AG04450 (cell line): ENCODE measurements around the gene NPHP4. TPM values are rescaled to one million over a fixed set of nuclear protein-coding genes. Genes with fewer than 3 reads are reported as not detected.
A peak's percentile ranks its signal among the peaks of the same experiment; 100 is the strongest.

Experiments used
- CTCF ChIA-PET: fragments of 300-600, 350-600 bp; formaldehyde crosslinking; extraction: SDS; loops from one replicate; lab custom pipeline; 2022; ENCODE audit warnings: antibody characterized with exemption, inconsistent platforms; lab: Charles Lee
- POLR2A ChIA-PET: fragments of 350-600 bp; formaldehyde crosslinking; extraction: SDS; loops from one replicate; lab custom pipeline; 2021; ENCODE audit warnings: antibody characterized with exemption, inconsistent platforms; lab: Yijun Ruan, JAX
- DNase-seq: peaks from one replicate; pipeline ENCODE4 v3.0.0-alpha.2; 2011; ENCODE audit warnings: low read depth, low spot score
- H3K27ac ChIP-seq: one replicate; pipeline ENCODE4 v1.5.1; 2012; ENCODE audit warnings: low read depth, low read length, control low read depth
- H3K27me3 ChIP-seq: one replicate; pipeline ENCODE4 v1.6.0; 2012; ENCODE audit warnings: low read length; ENCODE audit not compliant: control insufficient read depth, insufficient read depth
- H3K4me3 ChIP-seq: 2 replicates; pipeline ENCODE4 v1.5.1; 2011; ENCODE audit warnings: mild to moderate bottlenecking, low read depth, low read length, control low read depth
- H3K9me3 ChIP-seq: 2 replicates; pipeline ENCODE4 v1.5.1; 2012; ENCODE audit warnings: low read length; ENCODE audit not compliant: control insufficient read depth, insufficient read depth
- polyA plus RNA-seq: library from polyadenylated mRNA; depleted of rRNA; stranded (reverse); fragments of >200 nt; gene quantifications from 2 replicates; pipeline ENCODE4 v1.2.3, GENCODE V29; 2011
- TF ChIP-seq, protein P1 (sequence below): IDR thresholded peaks from 2 replicates; pipeline ENCODE4 v1.5.1; 2011; ENCODE audit warnings: low read depth, low read length, control low read depth, inconsistent platforms

Gene NPHP4
- polyA plus RNA-seq, 1 experiment: 1.6 TPM

DNA sequence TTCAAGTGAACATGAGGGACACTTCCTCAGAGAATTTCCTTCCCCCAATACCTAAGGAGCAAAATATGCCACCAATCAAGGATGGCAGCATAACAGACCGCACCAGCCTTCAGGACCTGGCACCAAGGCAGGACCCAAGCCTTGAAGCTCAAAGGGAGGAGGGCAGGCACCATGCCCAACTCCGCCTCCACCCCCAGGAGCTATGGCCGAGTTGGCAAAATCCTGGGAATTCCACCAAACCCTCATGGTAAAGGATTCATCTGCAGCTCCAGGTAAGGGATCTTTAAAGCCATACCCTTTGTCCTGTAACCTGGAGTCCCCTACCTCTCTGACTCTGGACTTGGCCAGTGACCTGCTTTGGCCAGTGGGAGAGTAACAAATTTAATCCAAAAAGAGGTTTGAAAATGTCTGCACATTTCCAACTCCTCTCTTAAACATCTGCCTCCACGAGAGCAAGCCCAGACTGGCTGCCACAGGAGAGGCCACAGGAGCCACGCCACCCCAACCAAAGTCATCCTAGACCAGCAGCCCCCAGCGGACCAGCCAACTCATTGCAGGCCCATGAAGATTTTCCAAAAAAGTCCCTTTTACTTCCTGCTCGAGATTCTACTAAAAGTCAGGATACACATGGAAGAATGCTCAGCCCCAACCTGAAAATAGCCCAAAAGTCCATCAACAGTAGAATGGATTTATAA, 41.9 kb downstream of the NPHP4 start:
- no peaks in the 10 kb centered on the region for H3K9me3 ChIP-seq
- POLR2A ChIA-PET: no interaction called here
- no peak for DNase-seq
- no peak overlapping the region for H3K4me3 ChIP-seq
- no peaks in the 10 kb centered on the region for H3K27me3 ChIP-seq
- TF ChIP-seq, protein P1, sequence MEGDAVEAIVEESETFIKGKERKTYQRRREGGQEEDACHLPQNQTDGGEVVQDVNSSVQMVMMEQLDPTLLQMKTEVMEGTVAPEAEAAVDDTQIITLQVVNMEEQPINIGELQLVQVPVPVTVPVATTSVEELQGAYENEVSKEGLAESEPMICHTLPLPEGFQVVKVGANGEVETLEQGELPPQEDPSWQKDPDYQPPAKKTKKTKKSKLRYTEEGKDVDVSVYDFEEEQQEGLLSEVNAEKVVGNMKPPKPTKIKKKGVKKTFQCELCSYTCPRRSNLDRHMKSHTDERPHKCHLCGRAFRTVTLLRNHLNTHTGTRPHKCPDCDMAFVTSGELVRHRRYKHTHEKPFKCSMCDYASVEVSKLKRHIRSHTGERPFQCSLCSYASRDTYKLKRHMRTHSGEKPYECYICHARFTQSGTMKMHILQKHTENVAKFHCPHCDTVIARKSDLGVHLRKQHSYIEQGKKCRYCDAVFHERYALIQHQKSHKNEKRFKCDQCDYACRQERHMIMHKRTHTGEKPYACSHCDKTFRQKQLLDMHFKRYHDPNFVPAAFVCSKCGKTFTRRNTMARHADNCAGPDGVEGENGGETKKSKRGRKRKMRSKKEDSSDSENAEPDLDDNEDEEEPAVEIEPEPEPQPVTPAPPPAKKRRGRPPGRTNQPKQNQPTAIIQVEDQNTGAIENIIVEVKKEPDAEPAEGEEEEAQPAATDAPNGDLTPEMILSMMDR: no peak
- CTCF ChIA-PET: no interaction called here
- no peak overlapping the region for H3K27ac ChIP-seq

DNA sequence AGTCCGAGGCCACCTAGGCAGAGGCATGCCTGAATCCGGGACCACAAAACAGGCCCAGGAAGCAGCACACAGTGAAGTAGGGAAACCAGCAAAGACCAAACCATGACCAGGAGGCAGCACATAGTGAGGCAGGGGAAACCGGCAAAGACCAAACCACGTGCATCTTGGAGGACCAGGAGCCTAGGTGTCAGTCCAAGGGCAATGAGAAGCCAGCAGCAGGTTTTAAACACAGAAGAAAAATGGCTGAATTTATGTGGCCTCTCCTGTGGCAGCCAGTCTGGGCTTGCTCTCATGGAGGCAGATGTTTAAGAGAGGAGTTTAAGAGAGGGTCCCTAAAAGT, 42.5 kb downstream of the NPHP4 start:
- ChIA-PET CTCF (no interaction called here), POLR2A (no interaction called here)
- Histone ChIP-seq H3K27ac (no peak overlapping the region), H3K9me3 (no peaks in the 10 kb centered on the region), H3K27me3 (no peaks in the 10 kb centered on the region), H3K4me3 (no peak overlapping the region)
- no peak for DNase-seq
- TF ChIP-seq, protein P1: no peak

DNA sequence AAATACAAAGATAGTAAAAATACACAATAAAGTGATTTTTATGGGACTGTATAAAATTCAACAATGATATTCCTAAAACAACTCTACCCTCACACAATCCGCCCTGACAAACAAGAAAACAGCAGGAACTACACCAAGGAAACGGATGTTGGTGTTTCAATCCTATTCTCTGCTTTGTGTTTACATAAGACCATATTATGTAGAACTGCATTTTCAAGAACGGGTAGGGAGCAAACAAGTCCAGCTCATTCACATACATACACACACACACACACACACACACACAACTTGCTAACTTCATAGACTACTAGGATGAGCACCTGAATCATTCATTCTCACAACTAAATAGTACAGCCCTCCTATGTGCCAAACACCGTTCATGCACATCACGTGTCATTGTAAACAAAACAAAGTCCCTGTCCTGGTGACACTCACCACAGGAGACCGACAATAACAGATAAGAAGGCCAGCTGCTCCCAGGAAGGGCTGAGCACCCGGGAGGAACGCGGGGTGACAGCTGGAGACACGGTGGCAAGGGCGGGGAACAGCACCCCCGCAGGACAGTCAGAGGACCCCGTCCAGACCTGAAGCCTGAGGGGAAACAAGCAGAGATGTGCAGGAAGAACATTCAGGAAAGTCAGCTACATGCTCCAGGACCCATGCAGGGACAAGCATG, 43.0 kb downstream of the NPHP4 start:
- ChIA-PET POLR2A (no interaction called here), CTCF (no interaction called here)
- Histone ChIP-seq H3K4me3 (no peak overlapping the region), H3K9me3 (no peaks in the 10 kb centered on the region), H3K27ac (no peak overlapping the region), H3K27me3 (no peaks in the 10 kb centered on the region)
- TF ChIP-seq, protein P1: 0 out of 2 replicates have a peak, but pooled peaks have one; percentile 10
- no peak for DNase-seq

DNA sequence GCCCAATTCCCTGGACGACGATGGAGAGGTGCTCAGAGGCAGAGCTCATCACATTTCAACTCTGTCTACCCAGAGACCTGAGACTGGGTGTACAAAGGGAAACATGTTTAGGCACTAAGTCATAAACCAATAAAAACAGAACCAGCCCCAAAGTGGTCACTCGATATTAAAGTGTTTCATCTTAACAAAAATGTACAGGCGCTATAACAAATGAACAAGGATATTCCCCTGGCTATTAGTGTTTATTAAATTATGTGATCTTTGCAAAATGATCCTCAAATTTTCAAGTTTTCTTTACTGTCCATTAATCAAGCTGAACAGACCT, 43.6 kb downstream of the NPHP4 start:
- CTCF ChIA-PET: no interaction called here
- TF ChIP-seq, protein P1: no peak
- POLR2A ChIA-PET: no interaction called here
- no peak overlapping the region for H3K27ac ChIP-seq
- no peaks in the 10 kb centered on the region for H3K27me3 ChIP-seq
- DNase-seq: no peak
- no peak overlapping the region for H3K4me3 ChIP-seq
- no peaks in the 10 kb centered on the region for H3K9me3 ChIP-seq

DNA sequence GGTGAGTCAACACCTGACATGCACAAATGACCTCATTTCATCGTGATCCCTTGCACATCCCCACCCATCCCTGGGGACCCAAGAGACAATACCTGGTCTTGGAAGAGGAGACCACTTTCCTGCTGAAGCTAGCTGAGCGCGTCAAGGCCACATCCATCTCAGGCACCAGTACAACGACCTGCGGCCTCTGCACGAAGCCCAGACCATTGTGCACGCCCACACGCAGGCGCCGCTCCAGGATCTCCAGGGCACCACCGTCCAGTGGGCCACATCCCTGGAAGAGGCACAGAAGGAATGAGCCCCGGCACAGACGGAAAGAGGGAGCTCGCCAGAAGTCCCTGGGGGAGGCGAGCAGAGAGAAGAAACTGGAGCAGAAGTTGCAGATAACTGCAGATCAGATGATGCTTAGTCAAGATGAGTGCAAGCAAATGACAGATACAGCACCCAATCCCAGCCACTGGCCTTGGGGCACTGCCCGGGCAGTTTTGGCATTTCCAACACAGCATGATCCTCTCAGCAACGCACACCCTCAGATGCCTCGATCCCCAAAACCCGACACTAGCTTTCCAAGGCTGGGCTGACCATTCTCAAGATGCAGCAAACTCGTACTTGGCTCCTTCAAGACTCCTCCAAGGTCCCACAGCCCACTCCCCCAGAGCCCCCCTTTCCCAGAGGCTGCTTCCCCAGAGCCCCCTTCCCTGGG, 44.1 kb downstream of the NPHP4 start:
- POLR2A ChIA-PET: no interaction called here
- Histone ChIP-seq H3K27me3 (no peaks in the 10 kb centered on the region), H3K4me3 (no peak overlapping the region), H3K27ac (no peak overlapping the region), H3K9me3 (no peaks in the 10 kb centered on the region)
- DNase-seq: no peak
- TF ChIP-seq, protein P1: no peak
- CTCF ChIA-PET: no interaction called here
